DMS153 treated with DMSO at 0.1 percent for 48 hours (cell line): Measurements from ENCODE around the gene ARID3A.

Experiments used
- DNase-seq: peaks from one replicate; lab custom pipeline; 2025; ENCODE audit not compliant: unreplicated experiment; lab: John Stamatoyannopoulos, UW

The ARID3A gene

GRCh38 chr19:984165-984967 is 58.5 kb downstream of the ARID3A start, which contains the start of gene WDR18:
Gene WDR18 (plus strand): TSS chr19:984345. CDS start chr19:984354, 9 bp downstream.
- DNase-seq: no peak

DNA sequence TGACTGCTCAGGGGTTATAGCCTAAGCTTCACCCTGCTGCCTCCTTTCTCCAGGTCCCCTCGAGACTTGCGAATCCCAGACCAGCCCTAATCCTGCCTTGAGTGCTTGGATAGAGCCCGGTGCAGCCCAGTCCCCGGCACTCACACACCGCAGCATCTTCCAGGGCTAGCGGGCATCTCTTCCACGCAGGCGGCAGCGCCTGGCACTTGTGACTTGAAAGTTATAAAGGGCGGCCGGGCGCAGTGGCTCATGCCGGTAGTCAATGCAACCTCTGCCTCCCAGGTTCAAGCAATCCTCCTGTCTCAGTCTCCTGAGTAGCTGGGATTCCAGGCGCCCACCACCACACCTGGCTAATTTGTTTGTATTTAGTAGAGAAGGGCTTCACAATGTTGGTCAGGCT is 60.2 kb downstream of the ARID3A start:
- DNase-seq: no peak

GRCh38 chr19:988081-988480 is 62.2 kb downstream of the ARID3A start:
- DNase-seq: no peak

DNA sequence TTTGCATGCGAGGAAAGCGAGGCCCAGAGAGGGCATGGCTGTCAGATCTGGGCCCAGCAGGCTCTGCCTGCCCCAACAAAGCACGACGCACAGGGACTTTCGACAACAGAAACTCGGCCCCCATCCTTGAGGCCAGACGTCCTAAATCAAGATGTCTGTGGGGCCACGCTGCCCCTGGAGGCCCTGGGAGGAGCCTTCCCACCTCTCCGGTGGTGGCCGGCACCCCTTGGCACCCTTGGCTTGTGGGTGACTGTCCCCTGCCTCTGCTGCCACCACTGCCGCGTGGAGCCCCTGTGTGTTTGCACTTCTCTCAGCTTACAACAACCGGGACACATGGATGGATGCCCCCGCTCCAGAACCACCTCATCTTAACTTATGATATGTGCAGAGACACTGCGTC is 62.7 kb downstream of the ARID3A start:
- DNase-seq: no peak

DNA sequence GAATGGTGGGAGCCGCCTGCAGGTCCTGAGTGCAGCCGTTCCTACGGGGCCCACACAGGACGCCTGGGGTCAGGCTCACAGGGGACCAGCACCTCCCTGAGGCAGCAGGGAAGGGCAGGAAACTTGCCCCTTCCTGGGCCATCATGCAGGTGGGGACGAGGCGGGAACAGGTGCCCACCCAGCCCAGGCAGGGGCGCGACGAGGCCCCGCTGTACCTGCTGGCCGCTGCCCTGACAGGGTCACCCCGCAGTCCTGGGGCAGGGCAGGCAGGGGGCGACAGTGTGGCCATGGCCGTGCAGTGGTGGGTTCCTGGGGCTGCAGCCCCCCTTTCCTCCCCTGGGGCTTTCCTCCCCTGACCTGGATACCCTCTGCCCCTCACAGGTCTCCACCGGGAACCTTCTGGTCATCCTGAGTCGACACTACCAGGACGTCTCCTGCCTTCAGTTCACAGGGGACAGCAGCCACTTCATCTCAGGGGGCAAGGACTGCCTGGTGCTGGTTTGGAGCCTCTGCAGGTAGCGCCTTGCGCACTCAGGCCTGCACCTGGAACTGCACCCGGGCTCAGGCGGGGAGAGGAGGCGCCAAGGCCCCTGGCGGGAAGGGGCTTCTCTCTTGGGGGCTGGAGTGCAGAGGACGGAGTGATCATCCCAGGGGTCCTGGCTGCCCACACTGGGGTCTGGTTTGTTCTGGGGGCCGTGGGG is 63.7 kb downstream of the ARID3A start:
- no peak for DNase-seq

GRCh38 chr19:990119-990571 is 64.3 kb downstream of the ARID3A start:
- no peak for DNase-seq

DNA sequence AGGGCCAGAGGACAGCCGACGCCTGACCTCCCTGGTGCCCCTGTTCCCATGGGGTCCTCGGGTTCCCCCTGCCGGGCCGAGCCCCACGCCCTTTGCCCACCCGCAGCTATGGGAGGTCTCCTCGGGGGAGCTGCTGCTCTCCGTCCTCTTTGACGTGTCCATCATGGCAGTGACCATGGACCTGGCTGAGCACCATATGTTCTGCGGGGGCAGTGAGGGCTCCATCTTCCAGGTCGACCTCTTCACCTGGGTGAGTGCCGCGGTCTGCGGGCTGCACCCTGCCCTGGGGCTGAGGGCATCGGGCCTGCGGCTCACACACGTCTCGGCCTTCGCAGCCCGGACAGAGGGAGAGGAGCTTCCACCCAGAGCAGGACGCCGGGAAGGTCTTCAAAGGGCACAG is 64.9 kb downstream of the ARID3A start:
- DNase-seq: no peak

- no peak for DNase-seq
Measured at GRCh38 chr19:991174-991931, 65.5 kb downstream of the ARID3A start.

GRCh38 chr19:991932-992669 is 66.3 kb downstream of the ARID3A start:
- no peak for DNase-seq

DNA sequence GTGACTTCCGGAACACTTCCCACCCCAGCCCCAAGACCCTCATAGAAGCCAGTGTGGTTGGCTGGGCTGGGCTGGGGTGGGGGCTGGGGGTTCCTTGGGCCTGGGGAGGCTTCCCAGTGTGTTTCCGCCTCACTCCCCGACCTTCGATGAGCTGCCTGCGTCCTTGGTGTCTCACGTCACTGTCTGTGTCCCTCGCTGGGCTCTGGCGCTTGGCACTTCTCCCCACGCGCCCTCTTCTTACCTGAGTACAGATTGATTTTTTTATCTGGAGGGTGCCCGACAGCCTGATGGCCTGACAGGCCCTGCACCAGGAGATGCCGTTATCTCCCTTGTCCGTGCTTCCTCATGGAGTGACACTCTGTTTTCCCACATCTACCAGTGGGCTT is 66.8 kb downstream of the ARID3A start:
- no peak for DNase-seq

GRCh38 chr19:993361-993830 is 67.6 kb downstream of the ARID3A start:
- no peak for DNase-seq

DNA sequence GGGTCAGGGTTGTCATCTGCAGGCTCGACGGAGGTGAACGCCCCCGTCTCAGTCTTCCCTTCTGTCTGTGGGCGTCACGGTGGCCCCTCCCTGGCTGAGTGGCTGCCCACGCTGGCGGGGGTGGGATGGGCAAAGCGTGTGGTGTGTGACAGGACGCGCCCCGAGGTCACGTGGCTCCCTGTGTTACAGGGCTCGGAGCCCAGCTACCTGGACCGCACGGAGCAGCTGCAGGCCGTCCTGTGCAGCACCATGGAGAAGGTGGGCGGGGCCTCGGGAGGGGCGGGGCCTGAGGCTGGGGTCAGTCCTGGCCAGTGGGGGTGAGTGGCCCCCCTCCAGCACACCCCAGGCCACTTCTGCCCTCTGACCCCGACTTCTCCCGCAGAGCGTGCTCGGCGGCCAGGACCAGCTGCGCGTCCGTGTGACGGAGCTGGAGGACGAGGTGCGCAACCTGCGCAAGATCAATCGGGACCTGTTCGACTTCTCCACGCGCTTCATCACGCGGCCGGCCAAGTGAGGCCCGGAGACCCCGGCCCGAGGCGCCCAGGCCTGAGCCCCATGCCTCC is 68.1 kb downstream of the ARID3A start:
- no peak for DNase-seq

- no peak for DNase-seq
Measured at GRCh38 chr19:994516-994915, 68.7 kb downstream of the ARID3A start.

DNA sequence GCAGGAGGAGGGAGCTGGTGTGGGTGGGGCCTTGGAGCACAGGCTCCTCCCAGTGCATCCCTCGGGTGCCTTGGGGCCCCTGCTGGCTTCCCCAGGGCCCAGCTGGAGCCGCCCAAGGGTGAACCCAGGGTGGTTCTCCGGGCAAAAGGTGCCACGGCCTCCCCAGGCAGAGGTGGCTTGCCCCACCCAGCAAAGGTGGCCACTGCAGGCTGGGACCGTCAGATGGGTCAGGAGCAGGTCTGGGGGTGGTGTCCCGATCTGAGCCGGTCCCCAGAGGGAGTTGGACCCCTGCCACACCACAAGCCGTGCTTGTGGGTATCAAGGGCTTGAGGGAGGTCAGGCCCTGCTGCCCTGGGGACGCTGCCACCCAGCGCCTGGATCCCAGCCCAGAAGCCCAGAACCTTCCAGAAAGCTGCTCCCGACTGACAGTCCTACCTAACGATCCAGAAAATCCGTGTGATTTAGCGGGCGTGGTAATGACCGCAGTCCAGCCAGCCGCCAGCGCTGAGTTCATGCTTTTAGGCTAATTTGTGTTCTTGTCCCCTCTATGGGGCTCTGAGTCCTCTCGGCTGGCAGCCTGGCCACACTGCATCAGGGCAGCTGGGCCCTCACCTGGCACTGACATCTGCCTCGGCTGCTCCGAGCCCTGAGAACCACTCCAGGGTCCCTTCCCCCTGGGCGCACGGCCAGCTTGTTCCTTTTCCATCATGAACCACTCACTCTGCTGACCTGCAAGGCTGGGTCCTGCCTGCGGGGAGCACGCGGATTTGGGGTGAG is 69.4 kb downstream of the ARID3A start:
- DNase-seq: no peak

GRCh38 chr19:996051-996838 is 70.4 kb downstream of the ARID3A start:
- DNase-seq: no peak

DNA sequence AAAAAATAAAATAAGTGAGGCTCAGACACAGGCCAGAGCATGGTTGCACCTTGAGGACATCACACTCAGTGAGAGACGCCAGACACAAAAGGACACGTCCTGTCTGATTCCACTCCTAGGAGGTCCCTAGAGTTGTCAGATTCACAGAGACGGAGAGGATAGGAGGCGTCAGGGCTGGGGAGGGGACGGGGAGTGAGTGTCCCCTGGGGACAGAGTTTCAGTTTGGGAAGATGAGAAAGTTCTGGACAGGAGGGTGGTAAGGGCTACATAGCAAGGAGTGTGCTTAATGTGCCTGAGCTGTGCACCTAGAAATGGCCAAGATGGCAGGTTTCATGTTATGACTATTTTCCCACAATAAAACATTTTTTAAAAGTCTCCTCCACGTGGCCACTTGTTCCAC is 72.2 kb downstream of the ARID3A start:
- DNase-seq: no peak

- DNase-seq: no peak
Measured at GRCh38 chr19:999379-999719, 73.5 kb downstream of the ARID3A start.

DNA sequence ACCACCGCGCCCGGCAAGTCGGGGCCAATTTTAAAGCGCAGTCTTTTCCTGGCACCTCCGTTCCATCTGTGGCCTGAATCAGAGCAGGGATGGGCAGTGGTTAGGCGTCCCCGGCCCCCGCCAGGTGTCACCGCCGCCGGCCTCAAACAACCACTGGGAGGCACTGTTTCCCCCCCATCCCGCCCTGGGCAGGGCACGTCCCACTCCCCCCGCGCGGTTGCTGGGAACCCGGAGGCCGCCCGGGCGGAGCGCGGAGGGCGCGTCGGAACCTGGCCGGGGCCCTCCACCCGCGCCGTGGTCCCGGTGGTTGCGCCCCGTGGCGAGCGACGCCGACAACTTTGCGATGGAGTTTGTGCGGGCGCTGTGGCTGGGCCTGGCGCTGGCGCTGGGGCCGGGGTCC is 74.3 kb downstream of the ARID3A start, which contains the start of gene GRIN3B:
Gene GRIN3B, plus strand, starts transcription at position 325 of the 400 bp plus-strand sequence. Its CDS starts 19 bp downstream, at position 344.
- no peak for DNase-seq
